ENCODE data around the gene ST3GAL2. TPM values are rescaled to one million over a fixed set of nuclear protein-coding genes. Genes with fewer than 3 reads are reported as not detected.
A peak's percentile ranks its signal among the peaks of the same experiment; 100 is the strongest.
"Not testable (repeated sequence)": the region's sequence is repeated elsewhere in the genome, so short reads cannot be mapped to it uniquely, and the experiment has no call there.

ST3GAL2 gene
- total RNA-seq, 2 donors from 2014 or later: 14.5 to 18.6 TPM

DNA sequence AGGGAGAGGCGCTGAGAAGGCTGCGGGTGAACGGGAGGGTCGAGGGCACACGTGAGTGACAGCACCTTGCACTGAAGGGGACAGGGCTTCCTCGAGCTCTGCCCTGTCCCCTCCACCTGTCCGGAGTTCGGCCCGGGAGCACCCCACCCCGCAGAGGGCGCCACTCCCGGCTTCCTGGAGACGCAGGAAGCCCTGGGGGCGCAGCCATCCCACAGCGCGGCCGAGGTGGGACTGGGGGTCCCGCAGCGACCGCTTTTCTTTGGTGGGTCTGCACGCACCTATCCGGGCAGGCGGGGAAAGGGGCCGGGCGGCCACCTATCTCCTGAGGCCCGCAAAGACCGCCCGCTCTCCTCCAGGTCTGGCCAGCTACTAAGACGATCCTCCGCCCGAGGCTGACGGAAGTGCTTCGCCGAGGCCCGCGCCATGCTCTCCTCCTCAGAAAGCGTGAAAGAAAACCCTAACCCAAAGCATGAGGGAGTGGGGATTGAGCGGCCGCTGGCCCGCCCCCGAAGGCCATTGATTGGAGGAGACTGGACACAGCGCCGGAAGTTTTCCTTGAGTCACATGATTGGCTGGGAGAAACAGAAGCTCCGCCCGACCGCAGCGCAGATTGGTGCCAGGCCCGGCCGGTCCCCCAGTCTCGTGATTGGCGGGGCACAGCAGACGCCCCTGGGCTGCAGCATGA lies 57.8 kb downstream of the ST3GAL2 start:
- H3K4me1 Mint-ChIP-seq: no peaks in the 10 kb centered on the region
- H3K36me3 Mint-ChIP-seq (ENCODE audit: low read depth): peaks cover 37% of the 10 kb centered on the region
- H3K27me3 Mint-ChIP-seq: no peaks in the 10 kb centered on the region
- peak overlapping the region; percentile 88 for H3K4me3 Mint-ChIP-seq
- peak overlapping the region; percentile 94 for H3K27ac Mint-ChIP-seq
- peak; percentile 95 for ATAC-seq (replicated peaks)
- H3K9me3 Mint-ChIP-seq: no peaks in the 10 kb centered on the region

DNA sequence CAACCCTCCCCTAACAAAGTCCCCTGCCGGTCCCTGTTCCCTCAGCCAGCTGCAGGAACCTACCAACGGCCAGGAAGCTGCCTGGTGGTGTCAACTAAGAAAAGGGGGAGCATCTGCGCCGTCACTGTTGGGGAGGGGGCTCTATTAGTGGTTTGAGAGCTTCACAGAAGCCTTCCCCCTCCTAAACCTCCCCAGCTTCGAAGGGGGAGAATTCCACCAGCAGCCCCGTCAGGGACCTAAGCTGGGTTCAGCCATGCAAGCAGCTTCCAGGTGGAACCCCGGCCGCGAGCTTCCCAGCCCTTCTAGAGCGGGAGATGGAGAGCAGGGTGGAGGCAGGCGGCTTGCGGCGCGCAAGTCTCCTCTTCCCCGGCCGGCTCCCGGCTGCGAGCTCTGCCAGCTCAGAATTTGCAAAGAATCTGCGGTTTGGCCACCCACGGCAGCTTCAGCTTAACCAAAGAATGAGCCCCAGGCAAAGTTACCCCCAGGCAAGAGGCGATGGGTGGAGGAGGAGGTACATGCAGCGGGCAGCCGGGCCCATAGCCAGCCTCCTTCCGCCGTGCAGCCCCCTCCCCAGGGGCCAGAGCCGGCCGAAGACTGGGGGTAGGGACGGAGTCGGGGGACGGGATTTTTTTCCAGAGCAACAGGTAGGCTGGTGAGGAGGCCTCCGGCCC lies 58.5 kb downstream of the ST3GAL2 start:
- Mint-ChIP-seq H3K27ac (peak overlapping the region; percentile 94), H3K36me3 (ENCODE audit: low read depth) (peaks cover 44% of the 10 kb centered on the region), H3K27me3 (no peaks in the 10 kb centered on the region), H3K4me3 (peak overlapping the region; percentile 88), H3K9me3 (no peaks in the 10 kb centered on the region), H3K4me1 (no peaks in the 10 kb centered on the region)
- ATAC-seq (replicated peaks): peak; percentile 56

DNA sequence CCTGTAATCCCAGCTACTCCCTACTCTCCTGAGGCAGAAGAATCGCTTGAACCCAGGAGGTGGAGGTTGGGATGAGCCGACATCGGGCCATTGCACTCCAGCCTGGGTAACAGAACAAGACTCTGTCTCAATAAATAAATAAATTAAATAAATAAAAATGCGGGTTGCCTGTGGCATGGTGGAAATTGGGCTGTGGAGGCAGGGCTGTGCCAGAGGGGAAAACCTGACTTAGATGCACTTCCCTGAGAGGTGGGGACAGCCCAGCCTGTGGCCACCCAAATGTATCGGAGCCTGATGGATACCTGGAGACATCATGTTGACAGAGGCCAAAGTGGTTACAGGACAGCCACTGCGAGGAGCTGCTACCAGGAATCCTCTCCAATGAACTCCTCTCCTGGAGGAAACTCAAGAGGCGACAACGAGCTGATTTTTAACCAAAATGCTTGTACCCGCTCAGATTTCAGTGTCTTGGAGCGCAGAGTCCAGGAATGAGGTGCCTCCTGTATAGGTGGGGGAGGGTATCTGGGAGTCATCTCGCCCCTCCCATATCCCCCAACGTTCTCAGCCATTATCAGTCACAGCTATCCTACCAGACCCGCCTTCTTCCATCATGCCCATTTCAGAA lies 59.9 kb downstream of the ST3GAL2 start:
- Mint-ChIP-seq H3K27me3 (no peaks in the 10 kb centered on the region), H3K36me3 (ENCODE audit: low read depth) (peaks cover 58% of the 10 kb centered on the region), H3K9me3 (no peaks in the 10 kb centered on the region), H3K27ac (no peak overlapping the region), H3K4me1 (no peaks in the 10 kb centered on the region), H3K4me3 (peak overlapping the region; percentile 88)
- ATAC-seq (replicated peaks): no peak

DNA sequence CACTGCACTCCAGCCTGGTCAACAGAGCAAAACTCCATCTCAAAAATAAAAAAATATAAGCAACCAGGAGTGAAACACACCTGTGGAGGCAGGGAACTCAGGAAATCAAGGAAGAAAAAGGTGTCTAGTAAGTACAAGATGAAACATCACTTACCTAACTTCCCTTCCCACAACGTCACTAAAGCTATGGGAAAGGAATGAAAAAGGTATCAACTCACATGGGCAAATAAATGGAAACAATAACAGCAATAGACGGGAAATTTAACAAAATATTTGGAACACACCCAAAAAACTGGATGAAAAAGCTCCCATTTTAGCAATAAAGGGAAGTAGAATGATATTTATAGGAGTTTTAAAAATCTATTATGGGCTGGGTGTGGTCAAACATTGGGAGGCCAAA lies 61.1 kb downstream of the ST3GAL2 start:
- Mint-ChIP-seq H3K9me3 (no peaks in the 10 kb centered on the region), H3K36me3 (ENCODE audit: low read depth) (peaks cover 69% of the 10 kb centered on the region), H3K4me3 (no peak overlapping the region), H3K27me3 (no peaks in the 10 kb centered on the region), H3K27ac (no peak overlapping the region), H3K4me1 (no peaks in the 10 kb centered on the region)
- no peak for ATAC-seq (replicated peaks)

DNA sequence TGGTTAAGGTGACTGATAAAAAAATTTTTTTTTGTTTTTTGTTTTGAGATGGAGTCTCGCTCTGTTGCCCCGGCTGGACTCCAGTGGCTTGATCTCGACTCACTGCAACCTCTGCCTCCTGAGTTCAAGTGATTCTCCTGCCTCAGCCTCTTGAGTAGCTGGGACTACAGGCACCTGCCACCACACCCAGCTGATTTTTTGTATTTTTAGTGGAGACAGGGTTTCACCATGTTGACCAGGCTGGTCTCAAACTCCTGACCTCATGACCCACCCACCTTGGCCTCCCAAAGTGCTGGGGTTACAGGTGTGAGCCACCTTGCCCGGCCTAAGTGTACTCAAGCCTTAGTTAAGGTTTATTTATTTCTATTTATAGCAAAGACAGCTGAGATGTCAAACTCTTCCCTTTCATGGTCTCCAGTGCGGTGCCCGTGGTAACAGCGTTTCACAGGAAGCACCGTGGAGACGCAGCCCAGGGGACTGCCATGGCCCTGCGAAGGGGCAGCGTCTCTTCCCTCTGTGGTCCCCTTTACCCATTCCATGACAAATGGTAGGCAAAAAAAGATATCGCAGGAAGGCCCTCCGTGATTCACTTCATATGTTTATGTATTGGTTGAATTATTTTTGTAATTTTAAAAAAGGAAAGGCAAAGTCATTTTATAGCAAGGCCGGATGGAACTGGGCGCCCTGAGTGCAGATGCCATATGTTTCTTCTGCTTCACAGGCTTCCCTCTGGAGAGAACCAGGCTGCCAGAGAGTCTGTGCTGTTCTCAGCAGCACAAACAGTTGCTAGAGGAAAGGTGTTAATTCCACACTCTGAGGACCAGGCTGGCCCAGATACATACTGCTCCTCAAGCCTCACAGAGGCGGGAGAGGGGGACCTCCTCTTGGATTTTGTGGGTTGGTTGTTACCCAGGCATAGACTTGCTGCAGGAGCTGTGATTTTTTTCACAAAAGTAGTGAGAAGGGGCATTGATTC lies 63.0 kb downstream of the ST3GAL2 start:
- Mint-ChIP-seq H3K9me3 (no peaks in the 10 kb centered on the region), H3K27me3 (no peaks in the 10 kb centered on the region), H3K4me3 (no peak overlapping the region), H3K27ac (no peak overlapping the region), H3K4me1 (no peaks in the 10 kb centered on the region), H3K36me3 (ENCODE audit: low read depth) (peaks cover 88% of the 10 kb centered on the region)
- ATAC-seq (replicated peaks): no peak

DNA sequence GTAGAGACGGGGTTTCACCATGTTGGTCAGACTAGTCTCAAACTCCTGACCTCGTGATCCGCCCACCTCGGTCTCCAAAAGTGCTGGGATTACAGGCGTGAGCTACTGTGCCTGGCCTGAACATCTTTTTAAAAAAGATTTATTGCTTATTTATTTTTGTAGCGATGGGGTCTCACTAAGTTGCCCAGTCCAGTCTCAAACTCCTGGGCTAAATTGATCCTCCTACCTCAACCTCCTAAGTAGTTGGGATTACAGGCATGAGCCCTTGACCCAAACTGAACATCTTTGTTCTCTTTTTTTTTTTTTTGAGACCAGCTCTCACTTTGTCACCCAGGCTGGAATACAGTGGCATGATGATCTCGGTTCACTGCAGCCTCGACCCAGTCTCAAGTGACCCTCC lies 64.7 kb downstream of the ST3GAL2 start:
- no peak for ATAC-seq (replicated peaks)
- peaks cover 93% of the 10 kb centered on the region for H3K36me3 Mint-ChIP-seq (ENCODE audit: low read depth)
- no peaks in the 10 kb centered on the region for H3K4me1 Mint-ChIP-seq
- no peaks in the 10 kb centered on the region for H3K27me3 Mint-ChIP-seq
- no peak overlapping the region for H3K4me3 Mint-ChIP-seq
- H3K9me3 Mint-ChIP-seq: no peaks in the 10 kb centered on the region
- no peak overlapping the region for H3K27ac Mint-ChIP-seq

DNA sequence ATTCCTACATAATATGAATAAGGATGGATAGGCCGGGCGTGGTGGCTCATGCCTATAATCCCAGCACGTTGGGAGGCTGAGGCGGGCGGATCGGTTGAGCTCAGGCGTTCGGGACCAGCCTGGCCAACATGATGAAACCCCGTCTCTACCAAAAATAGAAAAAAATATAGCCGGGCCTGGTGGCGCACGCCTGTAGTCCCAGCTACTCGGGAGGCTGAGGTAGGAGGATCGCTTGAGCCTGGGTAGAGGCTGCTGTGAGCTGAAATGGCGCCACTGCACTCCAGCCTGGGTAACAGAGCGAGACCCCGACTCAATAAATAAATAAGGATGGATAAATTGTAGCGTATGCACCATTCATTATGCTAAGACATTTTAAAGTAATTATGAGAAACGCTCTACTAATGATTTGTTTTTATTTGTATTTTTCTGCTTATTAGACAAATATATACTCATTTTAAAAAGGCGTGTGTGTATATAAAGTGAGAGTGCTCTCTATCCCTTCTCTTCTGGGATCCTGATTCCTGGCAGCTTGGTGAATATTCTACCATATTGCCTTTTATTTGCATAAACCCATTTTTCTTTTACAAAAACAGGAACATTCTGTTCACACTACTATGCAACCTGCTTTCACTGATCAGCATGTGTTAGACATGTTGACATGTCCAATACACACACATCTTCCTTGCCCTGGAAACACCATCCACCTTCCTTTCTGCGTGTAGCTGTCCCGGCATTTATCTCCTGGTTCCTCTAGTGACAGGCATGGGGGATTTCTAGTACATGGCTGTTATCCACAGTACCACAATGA lies 65.8 kb downstream of the ST3GAL2 start:
- H3K36me3 Mint-ChIP-seq (ENCODE audit: low read depth): peaks cover 94% of the 10 kb centered on the region
- no peaks in the 10 kb centered on the region for H3K9me3 Mint-ChIP-seq

DNA sequence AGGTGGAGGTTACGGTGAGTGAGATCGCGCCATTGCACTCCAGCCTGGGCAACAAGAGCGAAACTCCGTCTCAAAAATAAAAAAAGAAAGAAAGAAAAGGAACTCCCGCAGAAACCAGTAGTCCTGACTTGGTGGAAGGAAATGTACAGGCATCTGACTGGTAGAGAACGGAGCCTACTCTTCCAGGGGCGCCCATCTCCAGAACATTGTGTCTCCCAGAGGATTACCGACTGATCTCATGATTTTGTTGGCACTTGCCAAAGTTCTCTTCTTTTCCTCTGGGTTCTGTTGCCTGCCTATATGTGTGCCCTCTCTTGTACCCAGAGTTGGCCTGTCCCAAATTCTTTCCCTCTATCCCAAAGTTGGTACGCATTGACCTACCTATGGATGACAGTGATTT lies 68.0 kb downstream of the ST3GAL2 start:
- H3K4me3 Mint-ChIP-seq: no peak overlapping the region
- H3K27ac Mint-ChIP-seq: peak overlapping the region; percentile 26
- peaks cover 99% of the 10 kb centered on the region for H3K36me3 Mint-ChIP-seq (ENCODE audit: low read depth)
- H3K9me3 Mint-ChIP-seq: no peaks in the 10 kb centered on the region
- H3K27me3 Mint-ChIP-seq: no peaks in the 10 kb centered on the region
- no peaks in the 10 kb centered on the region for H3K4me1 Mint-ChIP-seq
- no peak for ATAC-seq (replicated peaks)

More for the DNA sequence above, 65.8 kb downstream of the ST3GAL2 start:
- Mint-ChIP-seq H3K4me3 (no peak overlapping the region), H3K4me1 (no peaks in the 10 kb centered on the region), H3K27ac (peak overlapping the region; percentile 11), H3K27me3 (no peaks in the 10 kb centered on the region)
- no peak for ATAC-seq (replicated peaks)

DNA sequence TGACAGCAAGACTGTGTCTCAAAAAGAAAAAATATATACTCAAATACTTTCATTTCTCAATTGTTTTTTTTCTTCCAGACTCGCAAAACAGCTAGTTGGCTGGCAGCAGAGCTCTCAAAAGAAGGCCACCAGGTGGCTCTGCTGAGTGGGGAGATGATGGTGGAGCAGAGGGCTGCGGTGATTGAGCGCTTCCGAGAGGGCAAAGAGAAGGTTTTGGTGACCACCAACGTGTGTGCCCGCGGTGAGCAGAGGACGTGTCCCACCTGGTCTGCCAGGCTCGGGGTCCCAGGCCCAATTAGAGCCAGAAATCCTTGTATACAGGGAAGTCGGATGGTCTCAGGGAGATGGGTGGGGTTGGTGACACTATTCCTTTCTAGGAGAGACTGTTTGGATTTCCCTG lies 68.8 kb downstream of the ST3GAL2 start:
- Mint-ChIP-seq H3K27ac (peak overlapping the region; percentile 70), H3K36me3 (ENCODE audit: low read depth) (peaks cover 99% of the 10 kb centered on the region)
- H3K9me3 Mint-ChIP-seq, H3K27me3 Mint-ChIP-seq, H3K4me1 Mint-ChIP-seq, H3K4me3 Mint-ChIP-seq: not testable (repeated sequence)
- peak; percentile 68 for ATAC-seq (replicated peaks)

DNA sequence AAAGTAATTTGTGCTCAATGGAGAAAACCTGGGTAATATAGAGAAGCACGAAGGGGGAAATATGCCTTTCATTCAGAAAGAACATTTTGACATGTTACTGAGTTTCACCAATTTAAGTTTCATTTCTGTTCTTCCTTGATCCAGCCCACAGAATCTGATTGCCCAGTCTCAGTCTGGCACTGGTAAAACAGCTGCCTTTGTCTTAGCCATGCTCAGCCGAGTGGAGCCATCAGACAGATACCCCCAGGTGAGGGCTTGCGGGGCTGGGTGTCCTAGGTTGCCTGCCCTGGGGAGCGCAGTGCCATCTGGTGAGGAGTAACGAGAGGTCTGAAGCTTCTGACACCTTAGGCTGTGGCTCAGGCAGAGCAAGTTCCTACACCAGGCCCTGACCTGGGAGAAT lies 74.5 kb downstream of the ST3GAL2 start:
- Mint-ChIP-seq H3K4me3 (no peak overlapping the region), H3K27ac (no peak overlapping the region), H3K4me1 (no peaks in the 10 kb centered on the region), H3K9me3 (no peaks in the 10 kb centered on the region), H3K27me3 (no peaks in the 10 kb centered on the region), H3K36me3 (ENCODE audit: low read depth) (peaks cover 98% of the 10 kb centered on the region)
- ATAC-seq (replicated peaks): peak; percentile 29

DNA sequence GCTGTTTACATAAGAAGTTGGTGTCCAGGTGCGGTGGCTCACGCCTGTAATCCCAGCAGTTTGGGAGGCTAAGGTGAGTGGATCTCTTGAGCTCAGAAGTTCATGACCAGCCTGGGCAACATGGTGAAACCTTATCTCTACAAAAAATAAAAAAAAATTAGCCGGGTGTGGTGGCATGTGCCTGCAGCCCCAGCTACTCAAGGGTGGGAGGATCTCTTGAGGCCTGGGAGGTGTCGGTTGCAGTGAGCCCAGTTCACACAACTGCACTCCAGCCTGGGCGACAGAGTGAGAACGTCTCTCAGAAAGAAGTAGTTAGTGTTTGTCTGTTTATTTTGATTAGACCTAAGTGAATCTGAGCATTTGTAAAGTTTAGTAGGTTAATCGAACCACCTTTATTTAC lies 79.3 kb downstream of the ST3GAL2 start:
- H3K36me3 Mint-ChIP-seq (ENCODE audit: low read depth): peaks cover 96% of the 10 kb centered on the region
- ATAC-seq (replicated peaks): no peak
- no peaks in the 10 kb centered on the region for H3K4me1 Mint-ChIP-seq
- no peaks in the 10 kb centered on the region for H3K27me3 Mint-ChIP-seq
- H3K9me3 Mint-ChIP-seq: no peaks in the 10 kb centered on the region
- H3K27ac Mint-ChIP-seq: no peak overlapping the region
- H3K4me3 Mint-ChIP-seq: no peak overlapping the region

DNA sequence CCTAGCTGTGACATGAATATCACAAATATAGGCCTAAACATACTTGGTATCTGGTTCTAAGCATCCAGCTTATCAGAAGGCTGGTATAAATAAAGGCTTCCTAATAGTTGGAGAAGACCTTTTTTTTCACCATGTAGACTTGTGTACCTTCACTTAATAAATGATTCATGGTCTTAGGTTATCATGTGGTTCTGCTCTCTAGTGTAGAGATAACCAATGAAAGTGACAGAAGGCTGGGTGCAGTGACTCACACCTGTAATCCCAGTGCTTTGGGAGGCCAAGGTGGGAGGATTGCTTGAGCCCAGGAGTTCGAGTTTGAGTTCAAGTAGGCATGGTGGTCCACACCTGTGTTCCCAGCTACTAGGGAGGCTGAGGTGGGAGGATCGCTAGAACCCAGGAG lies 89.1 kb downstream of the ST3GAL2 start:
- Mint-ChIP-seq H3K4me1 (peaks cover 16% of the 10 kb centered on the region), H3K36me3 (ENCODE audit: low read depth) (peaks cover 71% of the 10 kb centered on the region), H3K27me3 (no peaks in the 10 kb centered on the region), H3K4me3 (peak overlapping the region; percentile 27), H3K9me3 (no peaks in the 10 kb centered on the region), H3K27ac (no peak overlapping the region)
- ATAC-seq (replicated peaks): peak; percentile 38

DNA sequence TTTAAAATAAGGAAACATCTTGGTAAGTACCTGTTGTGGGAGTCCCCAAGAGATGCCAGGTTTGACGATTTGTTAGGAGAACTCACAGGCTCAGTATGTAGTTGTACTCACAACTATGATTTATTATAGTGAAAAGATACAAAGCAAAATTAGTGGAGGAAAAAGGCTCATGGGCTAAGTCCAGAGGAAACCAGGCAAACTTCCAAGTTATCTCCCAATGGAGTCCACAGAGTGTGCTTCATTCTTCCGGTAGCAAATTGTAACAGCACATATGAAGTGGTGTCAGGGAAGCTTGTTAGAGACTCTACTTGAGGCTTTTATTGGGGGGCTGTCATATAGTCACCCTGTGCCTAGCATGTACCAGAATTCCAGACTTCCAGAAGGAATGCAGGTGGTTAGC lies 89.9 kb downstream of the ST3GAL2 start:
- H3K27me3 Mint-ChIP-seq: no peaks in the 10 kb centered on the region
- no peak for ATAC-seq (replicated peaks)
- H3K4me1 Mint-ChIP-seq: peaks cover 16% of the 10 kb centered on the region
- no peak overlapping the region for H3K27ac Mint-ChIP-seq
- H3K9me3 Mint-ChIP-seq: no peaks in the 10 kb centered on the region
- H3K4me3 Mint-ChIP-seq: peak overlapping the region; percentile 27
- peaks cover 63% of the 10 kb centered on the region for H3K36me3 Mint-ChIP-seq (ENCODE audit: low read depth)
